Measurements from ENCODE around the gene ZDHHC11. TPM values are rescaled to one million over a fixed set of nuclear protein-coding genes. Genes with fewer than 3 reads are reported as not detected.
A peak's percentile ranks its signal among the peaks of the same experiment; 100 is the strongest.

ZDHHC11 gene
- total and polyA plus RNA-seq, 2 of the 4 experiments (the other 2 are of a cell fraction): 0.36 to 1.6 TPM

GRCh38 chr5:759781-760362 lies 90.9 kb downstream of the ZDHHC11 start:
- H2AFZ ChIP-seq (replicated peaks; ENCODE audit: low read length, poor library complexity): no peak overlapping the region
- H3K27me3 ChIP-seq (ENCODE audit: control insufficient read depth, insufficient read depth, low read length): peaks cover 35% of the 10 kb centered on the region
- dilution Hi-C loops (cut with HindIII; ENCODE audit: low sequenced_read_pairs, unreplicated experiment): no loop called here

More at GRCh38 chr5:759781-760362, 90.9 kb downstream of the ZDHHC11 start:
- Histone ChIP-seq H3K9ac (ENCODE audit: low read depth, low read length) (no peak overlapping the region), H4K8ac (ENCODE audit: low read depth in 2 of 2, low read length in 2 of 2) (no peak overlapping the region), H3K4me2 (ENCODE audit: low read depth, low read length) (no peak overlapping the region), H4K5ac (ENCODE audit: low read depth, low read length) (no peak overlapping the region), H3K56ac (ENCODE audit: extremely low read depth, insufficient read depth, low read length) (no peak overlapping the region), H2AK9ac (replicated peaks; ENCODE audit: low read depth, low read length, poor library complexity) (peak overlapping the region; percentile 79), H3K18ac (ENCODE audit: low read depth, low read length) (no peak overlapping the region), H3K4me3 (ENCODE audit: insufficient read depth, low read depth, low read length) (no peak overlapping the region), H3K14ac (replicated peaks; ENCODE audit: low read depth, low read length) (no peak overlapping the region), H2BK20ac (ENCODE audit: low read depth, low read length) (no peak overlapping the region), H2AK5ac (ENCODE audit: low read depth, low read length) (no peak overlapping the region), H4K91ac (ENCODE audit: insufficient read depth, low read depth, low read length) (no peak overlapping the region), H3K23ac (ENCODE audit: low read depth, low read length) (no peak overlapping the region), H3K4ac (ENCODE audit: low read depth, low read length) (no peak overlapping the region), H3K36me3 (ENCODE audit: control insufficient read depth, insufficient read depth, low read length) (no peaks in the 10 kb centered on the region), H2BK5ac (ENCODE audit: low read depth, low read length, poor library complexity, severe bottlenecking) (no peak overlapping the region), H3K79me1 (ENCODE audit: low read depth in 1 of 2, low read length in 2 of 2) (no peaks in the 10 kb centered on the region), H3K27ac (ENCODE audit: insufficient read depth, low read length) (no peak overlapping the region), H3K9me3 (ENCODE audit: control insufficient read depth, insufficient read depth, low read length) (peaks cover 2% of the 10 kb centered on the region; the same call in 1 of the 2 replicates), H4K20me1 (ENCODE audit: insufficient read depth, low read length) (no peaks in the 10 kb centered on the region), H2BK15ac (ENCODE audit: low read depth, low read length) (no peak overlapping the region), H3K9me1 (ENCODE audit: insufficient read depth, low read length) (no peaks in the 10 kb centered on the region; the same call in 1 of the 2 replicates), H2BK120ac (ENCODE audit: low read depth, low read length) (no peak overlapping the region), H3K4me1 (ENCODE audit: control insufficient read depth, insufficient read depth, low read length) (no peaks in the 10 kb centered on the region)
- 77% methylated on average over 20 of the region's 22 CpGs; no CpG with 5 or more reads in 1 of the 2 experiments for WGBS, 2 experiments (ENCODE audit: extremely low coverage in 2 of 2, insufficient read length in 1 of 2)
- no peak for ATAC-seq (ENCODE audit: low read depth)
- CTCF ChIA-PET: no interaction called here
- TF ChIP-seq FOS (IDR thresholded peaks at IDR 0.05; ENCODE audit: low read depth, low read length): no peak
- TF ChIP-seq MAFK (IDR thresholded peaks at IDR 0.05; ENCODE audit: low read depth, low read length): no peak
- TF ChIP-seq MAZ (IDR thresholded peaks at IDR 0.05; ENCODE audit: borderline replicate concordance, low read depth, low read length): no peak
- TF ChIP-seq CEBPB (IDR thresholded peaks at IDR 0.05; ENCODE audit: low read depth, low read length): no peak
- TF ChIP-seq POLR2A (IDR thresholded peaks at IDR 0.05; ENCODE audit: low read depth, low read length): no peak
- no peak for TF ChIP-seq SMC3 (IDR thresholded peaks at IDR 0.05; ENCODE audit: low read depth, low read length)
- no peak for TF ChIP-seq MXI1 (IDR thresholded peaks at IDR 0.05; ENCODE audit: borderline replicate concordance, low read depth, low read length)
- no peak for TF ChIP-seq ELK1 (IDR thresholded peaks at IDR 0.05; ENCODE audit: borderline replicate concordance, low read depth, low read length)
- no peak for TF ChIP-seq USF2 (IDR thresholded peaks at IDR 0.05; ENCODE audit: low read depth, low read length)
- TF ChIP-seq BHLHE40 (IDR thresholded peaks at IDR 0.05; ENCODE audit: low read depth, low read length): no peak
- no peak for TF ChIP-seq RCOR1 (IDR thresholded peaks at IDR 0.05; ENCODE audit: insufficient replicate concordance, low read length)
- no peak for TF ChIP-seq CHD1 (IDR thresholded peaks at IDR 0.05; ENCODE audit: low read depth, low read length)
- no peak for TF ChIP-seq NFE2L2 (IDR thresholded peaks at IDR 0.05; ENCODE audit: low read depth, low read length)
- POLR2A ChIA-PET (ENCODE audit: unreplicated experiment): no interaction called here
- no peak for DNase-seq
- intact Hi-C loops (cut with micrococcal nuclease) (no loop called here), in situ Hi-C loops (cut with MboI; ENCODE audit: low sequenced_read_pairs) (no loop called here)
- BruUV-seq (replicated peaks): no TSS peak
